C4-2B (cell line): Measurements from ENCODE around the gene PPFIBP1.

Source experiments
- CTCF ChIP-seq: fragments of 450-650 bp; conservative IDR thresholded peaks from 2 replicates; pipeline ENCODE4 v1.5.1; 2017; ENCODE audit warnings: mild to moderate bottlenecking
- ZFX ChIP-seq: fragments of 450-650 bp; IDR thresholded peaks from 2 replicates; pipeline ENCODE4 v1.6.1; 2017

- TF ChIP-seq CTCF = no peak
- no peak for TF ChIP-seq ZFX
These were observed 42.6 kb downstream of the PPFIBP1 start for GRCh38 chr12:27566626-27567025.
